ENCODE measurements around the gene DCUN1D3.

GRCh38 chr16:20870122-20870820, 29.9 kb downstream of the DCUN1D3 start:
- no peak for TF ChIP-seq POLR2A (IDR thresholded peaks at IDR 0.05; ENCODE audit: low read depth)
- no peak for TF ChIP-seq CTCF (IDR thresholded peaks at IDR 0.05)

Data from esophagus muscularis mucosa (tissue), 3 donors.